Measurements from ENCODE around the gene UCKL1. TPM values are rescaled to one million over a fixed set of nuclear protein-coding genes. Genes with fewer than 3 reads are reported as not detected.

UCKL1 gene
- total RNA-seq, 1 donor from 2014 or later: 95.4 TPM

DNA sequence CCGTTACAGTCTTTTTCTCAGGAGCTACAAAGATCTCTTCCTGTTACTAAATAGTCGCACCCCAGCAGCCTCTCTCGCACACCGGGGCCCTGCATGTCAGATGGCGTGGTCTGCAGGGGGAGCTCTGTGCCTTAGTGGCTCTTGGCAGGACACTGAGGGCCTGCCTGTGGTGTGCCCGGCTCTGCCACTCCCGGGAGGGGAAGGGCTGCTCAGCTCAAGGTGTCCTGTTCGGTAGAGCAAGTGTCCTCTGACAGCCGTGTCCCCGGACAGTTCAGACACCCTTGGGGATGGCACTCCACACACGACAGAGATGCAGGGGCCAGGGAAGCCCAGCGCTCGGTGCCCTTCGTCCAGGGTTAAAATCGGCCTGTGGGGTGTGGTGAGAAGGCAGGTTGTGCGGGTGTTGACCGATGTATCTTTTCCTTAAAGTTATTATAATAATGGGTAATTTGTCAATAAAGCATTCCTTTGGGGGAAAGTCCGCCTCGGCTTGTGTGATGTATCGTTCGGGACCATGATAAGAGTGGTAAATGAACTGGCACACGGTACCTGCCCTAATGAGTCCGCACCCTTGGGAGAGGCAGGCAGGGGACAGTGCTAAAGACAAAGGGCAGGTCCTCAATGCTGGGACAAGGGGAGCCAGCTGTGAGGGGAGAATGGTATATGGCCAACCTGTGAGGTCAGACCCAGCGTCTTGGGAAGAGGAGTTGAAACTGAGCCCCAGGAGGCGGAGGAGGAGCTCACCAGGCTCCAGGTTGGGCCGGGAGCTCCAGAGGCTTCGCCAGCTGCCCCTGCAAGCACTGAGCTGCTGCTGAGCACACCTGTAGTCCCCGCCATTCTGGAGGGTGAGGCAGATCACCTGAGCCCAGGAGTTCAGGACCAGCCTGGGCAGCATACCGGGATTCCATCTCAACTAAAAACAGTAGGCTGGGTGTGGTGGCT is 64.9 kb downstream of the UCKL1 start:
- peaks cover 33 to 47% of the 10 kb centered on the region in 2 donors for H3K36me3 ChIP-seq
- no peaks in the 10 kb centered on the region for H3K27me3 ChIP-seq
- peaks cover 3 to 5% of the 10 kb centered on the region in 2 donors for H3K4me1 ChIP-seq
- no peak for TF ChIP-seq CTCF (IDR thresholded peaks at IDR 0.05)
- no peak overlapping the region for H3K4me3 ChIP-seq
- no peaks in the 10 kb centered on the region for H3K9me3 ChIP-seq
- no peak overlapping the region for H3K27ac ChIP-seq
- no peak for DNase-seq (ENCODE audit: low spot score in 2 of 2)
- intact Hi-C loops (cut with DNase I): loop anchor here (10.0 kb wide), 1 partner anchor 267 kb away; the partner anchor contains the start of gene GMEB2

- no peak overlapping the region for H3K27ac ChIP-seq
- intact Hi-C loops (cut with DNase I): loop anchor here (10.0 kb wide), 1 partner anchor 266 kb away; the partner anchor contains the start of gene GMEB2
- peaks cover 33 to 53% of the 10 kb centered on the region in 2 donors for H3K36me3 ChIP-seq
Measured at GRCh38 chr20:63890616-63891015, 65.6 kb downstream of the UCKL1 start.

GRCh38 chr20:63890201-63890576 is 66.0 kb downstream of the UCKL1 start:
- Histone ChIP-seq H3K9me3 (no peaks in the 10 kb centered on the region), H3K4me1 (peaks cover 3% of the 10 kb centered on the region in 2 donors), H3K27ac (no peak overlapping the region), H3K36me3 (peaks cover 33 to 57% of the 10 kb centered on the region in 2 donors), H3K27me3 (no peaks in the 10 kb centered on the region), H3K4me3 (no peak overlapping the region)
- DNase-seq (ENCODE audit: low spot score in 2 of 2): no peak
- TF ChIP-seq CTCF (IDR thresholded peaks at IDR 0.05): no peak
- intact Hi-C loops (cut with DNase I): loop anchor here (10.0 kb wide), 1 partner anchor 265 kb away; the partner anchor contains the start of gene GMEB2

More at GRCh38 chr20:63890616-63891015, 65.6 kb downstream of the UCKL1 start:
- TF ChIP-seq CTCF (IDR thresholded peaks at IDR 0.05): no peak
- Histone ChIP-seq H3K9me3 (no peaks in the 10 kb centered on the region), H3K4me3 (no peak overlapping the region), H3K4me1 (peaks cover 3% of the 10 kb centered on the region in 2 donors), H3K27me3 (no peaks in the 10 kb centered on the region)
- no peak for DNase-seq (ENCODE audit: low spot score in 2 of 2)

Other genes with a start within 250 kb of the UCKL1 start
- gene ARFRP1, start 248.4 kb downstream of the UCKL1 start, total RNA-seq: 50.8 TPM
- gene ZGPAT, start 248.4 kb downstream of the UCKL1 start, total RNA-seq: 42.4 TPM
- gene LIME1, start 219.8 kb downstream of the UCKL1 start, total RNA-seq: 7.3 TPM
- 114 TPM for gene SLC2A4RG, start 216.6 kb downstream of the UCKL1 start, total RNA-seq
- 39.5 TPM for gene ZBTB46, start 125.2 kb downstream of the UCKL1 start, total RNA-seq
- gene ABHD16B, start 94.9 kb downstream of the UCKL1 start, total RNA-seq: not detected
- gene TPD52L2, start 91.1 kb downstream of the UCKL1 start, total RNA-seq: 161 TPM
- 42.9 TPM for gene DNAJC5, start 61.3 kb downstream of the UCKL1 start, total RNA-seq
- 17.5 TPM for gene ZNF512B, start 13.5 kb upstream of the UCKL1 start, total RNA-seq
- gene SAMD10, start 23.2 kb upstream of the UCKL1 start, total RNA-seq: not detected
- 33.5 TPM for gene PRPF6, start 24.7 kb upstream of the UCKL1 start, total RNA-seq
- gene C20orf204, start 79.8 kb upstream of the UCKL1 start, total RNA-seq: not detected
- gene SOX18, start 93.2 kb upstream of the UCKL1 start, total RNA-seq: 244 TPM
- 61.4 TPM for gene TCEA2, start 106.8 kb upstream of the UCKL1 start, total RNA-seq
- 109 TPM for gene RGS19, start 123.1 kb upstream of the UCKL1 start, total RNA-seq
- gene OPRL1, start 123.7 kb upstream of the UCKL1 start, total RNA-seq: 0.21 TPM
- not detected for gene LKAAEAR1, start 128.0 kb upstream of the UCKL1 start, total RNA-seq
- not detected for gene NPBWR2, start 151.1 kb upstream of the UCKL1 start, total RNA-seq
- gene MYT1, start 208.0 kb upstream of the UCKL1 start, total RNA-seq: not detected

All from ascending aorta (tissue), 2 donors.